DOHH2 (cell line): ENCODE measurements around the gene GATM.

Source experiments
- EZH2phosphoT487 ChIP-seq: fragments of 200-600 bp; sonication (generic); IDR thresholded peaks from 2 replicates; pipeline ENCODE4 v1.6.1; 2017; ENCODE audit warnings: borderline replicate concordance, mild to moderate bottlenecking, antibody characterized with exemption, low read length, moderate library complexity, mixed read lengths
- TF ChIP-seq, protein P1 (sequence below): fragments of 200-600 bp; sonication (generic); IDR thresholded peaks from one replicate; pipeline ENCODE4 v1.5.1; 2014; ENCODE audit warnings: antibody characterized with exemption, mild to moderate bottlenecking, low read depth, low read length; ENCODE audit not compliant: poor library complexity, severe bottlenecking

DNA sequence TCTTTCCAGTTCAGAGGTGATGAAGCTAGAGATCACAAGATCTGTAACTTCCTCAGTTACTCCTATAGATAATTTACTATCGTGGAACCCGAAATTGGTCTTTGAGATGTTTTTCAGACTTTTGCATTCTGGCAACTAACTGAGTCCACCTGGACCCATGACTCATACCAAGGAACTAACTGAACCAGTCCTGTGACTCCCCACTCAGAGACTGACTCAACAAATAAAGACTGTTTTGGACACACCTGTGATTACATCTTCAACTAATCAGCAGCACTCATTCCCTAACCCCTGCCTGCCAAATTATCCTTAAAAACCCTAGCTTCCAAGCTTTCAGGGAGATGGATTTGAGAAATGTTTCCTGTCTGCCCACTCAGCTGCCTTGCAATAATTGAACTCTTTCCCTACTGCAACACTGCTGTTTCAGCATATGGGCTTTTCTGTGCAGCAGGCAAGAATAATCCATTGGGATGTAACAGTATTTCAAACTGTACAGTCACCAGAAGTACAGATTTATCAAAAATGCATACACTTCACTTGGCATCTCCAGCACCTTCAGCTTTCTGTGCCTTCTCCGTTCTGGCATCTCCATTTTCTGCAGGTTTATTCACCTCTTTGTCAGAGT lies 57.7 kb downstream of the GATM start:
- TF ChIP-seq, protein P1, sequence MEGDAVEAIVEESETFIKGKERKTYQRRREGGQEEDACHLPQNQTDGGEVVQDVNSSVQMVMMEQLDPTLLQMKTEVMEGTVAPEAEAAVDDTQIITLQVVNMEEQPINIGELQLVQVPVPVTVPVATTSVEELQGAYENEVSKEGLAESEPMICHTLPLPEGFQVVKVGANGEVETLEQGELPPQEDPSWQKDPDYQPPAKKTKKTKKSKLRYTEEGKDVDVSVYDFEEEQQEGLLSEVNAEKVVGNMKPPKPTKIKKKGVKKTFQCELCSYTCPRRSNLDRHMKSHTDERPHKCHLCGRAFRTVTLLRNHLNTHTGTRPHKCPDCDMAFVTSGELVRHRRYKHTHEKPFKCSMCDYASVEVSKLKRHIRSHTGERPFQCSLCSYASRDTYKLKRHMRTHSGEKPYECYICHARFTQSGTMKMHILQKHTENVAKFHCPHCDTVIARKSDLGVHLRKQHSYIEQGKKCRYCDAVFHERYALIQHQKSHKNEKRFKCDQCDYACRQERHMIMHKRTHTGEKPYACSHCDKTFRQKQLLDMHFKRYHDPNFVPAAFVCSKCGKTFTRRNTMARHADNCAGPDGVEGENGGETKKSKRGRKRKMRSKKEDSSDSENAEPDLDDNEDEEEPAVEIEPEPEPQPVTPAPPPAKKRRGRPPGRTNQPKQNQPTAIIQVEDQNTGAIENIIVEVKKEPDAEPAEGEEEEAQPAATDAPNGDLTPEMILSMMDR: no peak
- TF ChIP-seq EZH2phosphoT487: no peak
